ENCODE results near the gene LIMCH1.
"Not testable (repeated sequence)": the region's sequence is repeated elsewhere in the genome, so short reads cannot be mapped to it uniquely, and the experiment has no call there.

The LIMCH1 gene

GRCh38 chr4:41718907-41719306 lies 180.9 kb downstream of the LIMCH1 start:
- DNase-seq (ENCODE audit: low spot score in 2 of 2) (no peak), ATAC-seq (replicated peaks; ENCODE audit: extremely low read depth, poor library complexity, severe bottlenecking) (no peak)
- Mint-ChIP-seq H3K9me3 (peaks cover 6% of the 10 kb centered on the region), H3K4me1 (no peaks in the 10 kb centered on the region), H3K27me3 (peaks cover 11% of the 10 kb centered on the region), H3K36me3 (ENCODE audit: insufficient read depth) (no peaks in the 10 kb centered on the region), H3K27ac (ENCODE audit: low read depth) (no peak overlapping the region), H3K4me3 (no peak overlapping the region)

- Mint-ChIP-seq H3K4me3 (no peak overlapping the region), H3K27ac (ENCODE audit: low read depth) (no peak overlapping the region), H3K9me3 (peaks cover 6% of the 10 kb centered on the region), H3K27me3 (peaks cover 11% of the 10 kb centered on the region), H3K36me3 (ENCODE audit: insufficient read depth) (no peaks in the 10 kb centered on the region), H3K4me1 (no peaks in the 10 kb centered on the region)
- no peak for DNase-seq (ENCODE audit: low spot score in 2 of 2)
- no peak for ATAC-seq (replicated peaks; ENCODE audit: extremely low read depth, poor library complexity, severe bottlenecking)
Observed at GRCh38 chr4:41719417-41719816, 181.5 kb downstream of the LIMCH1 start.

- DNase-seq (ENCODE audit: low spot score in 2 of 2) (no peak), ATAC-seq (replicated peaks; ENCODE audit: extremely low read depth, poor library complexity, severe bottlenecking) (no peak)
- peaks cover 11% of the 10 kb centered on the region for H3K27me3 Mint-ChIP-seq
- peaks cover 13% of the 10 kb centered on the region for H3K9me3 Mint-ChIP-seq
- no peak overlapping the region for H3K27ac Mint-ChIP-seq (ENCODE audit: low read depth)
- H3K36me3 Mint-ChIP-seq (ENCODE audit: insufficient read depth), result no peaks in the 10 kb centered on the region
- no peak overlapping the region for H3K4me3 Mint-ChIP-seq
- no peaks in the 10 kb centered on the region for H3K4me1 Mint-ChIP-seq
Observed at GRCh38 chr4:41722181-41722580, 184.2 kb downstream of the LIMCH1 start.

- H3K27ac Mint-ChIP-seq (ENCODE audit: low read depth), result no peak overlapping the region
- no peak for ATAC-seq (replicated peaks; ENCODE audit: extremely low read depth, poor library complexity, severe bottlenecking)
- no peak overlapping the region for H3K4me3 Mint-ChIP-seq
- H3K9me3 Mint-ChIP-seq, result peaks cover 13% of the 10 kb centered on the region
- no peaks in the 10 kb centered on the region for H3K36me3 Mint-ChIP-seq (ENCODE audit: insufficient read depth)
- peaks cover 11% of the 10 kb centered on the region for H3K27me3 Mint-ChIP-seq
- H3K4me1 Mint-ChIP-seq, result no peaks in the 10 kb centered on the region
- DNase-seq (ENCODE audit: low spot score in 2 of 2), result no peak
Observed at GRCh38 chr4:41723286-41723685, 185.3 kb downstream of the LIMCH1 start.

GRCh38 chr4:41725254-41725653 lies 187.3 kb downstream of the LIMCH1 start:
- Mint-ChIP-seq H3K9me3 (peaks cover 8% of the 10 kb centered on the region), H3K27me3 (peaks cover 3% of the 10 kb centered on the region), H3K4me1 (no peaks in the 10 kb centered on the region), H3K36me3 (ENCODE audit: insufficient read depth) (no peaks in the 10 kb centered on the region), H3K4me3 (no peak overlapping the region), H3K27ac (ENCODE audit: low read depth) (no peak overlapping the region)
- no peak for DNase-seq (ENCODE audit: low spot score in 2 of 2)
- no peak for ATAC-seq (replicated peaks; ENCODE audit: extremely low read depth, poor library complexity, severe bottlenecking)

- Mint-ChIP-seq H3K27me3 (no peaks in the 10 kb centered on the region), H3K36me3 (ENCODE audit: insufficient read depth) (no peaks in the 10 kb centered on the region), H3K9me3 (peaks cover 8% of the 10 kb centered on the region), H3K4me3 (no peak overlapping the region), H3K4me1 (no peaks in the 10 kb centered on the region), H3K27ac (ENCODE audit: low read depth) (no peak overlapping the region)
- DNase-seq (ENCODE audit: low spot score in 2 of 2) (no peak), ATAC-seq (replicated peaks; ENCODE audit: extremely low read depth, poor library complexity, severe bottlenecking) (no peak)
Observed at GRCh38 chr4:41727861-41728572, 190.1 kb downstream of the LIMCH1 start.

GRCh38 chr4:41728573-41728913 lies 190.6 kb downstream of the LIMCH1 start:
- H3K4me3 Mint-ChIP-seq, result no peak overlapping the region

GRCh38 chr4:41731569-41732126 lies 193.7 kb downstream of the LIMCH1 start:
- no peaks in the 10 kb centered on the region for H3K36me3 Mint-ChIP-seq (ENCODE audit: insufficient read depth)
- no peaks in the 10 kb centered on the region for H3K4me1 Mint-ChIP-seq
- H3K27me3 Mint-ChIP-seq, result no peaks in the 10 kb centered on the region
- H3K4me3 Mint-ChIP-seq, result no peak overlapping the region
- H3K9me3 Mint-ChIP-seq, result no peaks in the 10 kb centered on the region
- DNase-seq (ENCODE audit: low spot score in 2 of 2), result no peak
- no peak overlapping the region for H3K27ac Mint-ChIP-seq (ENCODE audit: low read depth)
- ATAC-seq (replicated peaks; ENCODE audit: extremely low read depth, poor library complexity, severe bottlenecking), result no peak

More at GRCh38 chr4:41728573-41728913, 190.6 kb downstream of the LIMCH1 start:
- peaks cover 8% of the 10 kb centered on the region for H3K9me3 Mint-ChIP-seq
- ATAC-seq (replicated peaks; ENCODE audit: extremely low read depth, poor library complexity, severe bottlenecking) (no peak), DNase-seq (ENCODE audit: low spot score in 2 of 2) (no peak)
- no peaks in the 10 kb centered on the region for H3K27me3 Mint-ChIP-seq
- no peak overlapping the region for H3K27ac Mint-ChIP-seq (ENCODE audit: low read depth)
- H3K36me3 Mint-ChIP-seq (ENCODE audit: insufficient read depth), result no peaks in the 10 kb centered on the region
- H3K4me1 Mint-ChIP-seq, result no peaks in the 10 kb centered on the region

GRCh38 chr4:41734371-41734770 lies 196.4 kb downstream of the LIMCH1 start:
- H3K27me3 Mint-ChIP-seq, result no peaks in the 10 kb centered on the region
- no peak overlapping the region for H3K4me3 Mint-ChIP-seq
- ATAC-seq (replicated peaks; ENCODE audit: extremely low read depth, poor library complexity, severe bottlenecking), result no peak
- H3K27ac Mint-ChIP-seq (ENCODE audit: low read depth), result no peak overlapping the region
- H3K36me3 Mint-ChIP-seq (ENCODE audit: insufficient read depth), result no peaks in the 10 kb centered on the region
- H3K4me1 Mint-ChIP-seq, result no peaks in the 10 kb centered on the region
- no peak for DNase-seq (ENCODE audit: low spot score in 2 of 2)
- no peaks in the 10 kb centered on the region for H3K9me3 Mint-ChIP-seq

- DNase-seq (ENCODE audit: low spot score in 2 of 2); ATAC-seq (replicated peaks; ENCODE audit: extremely low read depth, poor library complexity, severe bottlenecking); H3K36me3 Mint-ChIP-seq (ENCODE audit: insufficient read depth); H3K4me3 Mint-ChIP-seq; H3K9me3 Mint-ChIP-seq; H3K4me1 Mint-ChIP-seq; H3K27ac Mint-ChIP-seq (ENCODE audit: low read depth): not testable (repeated sequence)
- peaks cover 18% of the 10 kb centered on the region for H3K27me3 Mint-ChIP-seq
Observed at GRCh38 chr4:41737491-41737890, 199.5 kb downstream of the LIMCH1 start.

GRCh38 chr4:41741354-41741753 lies 203.4 kb downstream of the LIMCH1 start:
- peaks cover 44% of the 10 kb centered on the region for H3K27me3 Mint-ChIP-seq
- H3K36me3 Mint-ChIP-seq (ENCODE audit: insufficient read depth), result no peaks in the 10 kb centered on the region

GRCh38 chr4:41744572-41745291 lies 206.8 kb downstream of the LIMCH1 start:
- ATAC-seq (replicated peaks; ENCODE audit: extremely low read depth, poor library complexity, severe bottlenecking), result no peak
- Mint-ChIP-seq H3K4me3 (no peak overlapping the region), H3K27ac (ENCODE audit: low read depth) (no peak overlapping the region)

More at GRCh38 chr4:41741354-41741753, 203.4 kb downstream of the LIMCH1 start:
- no peaks in the 10 kb centered on the region for H3K4me1 Mint-ChIP-seq
- H3K9me3 Mint-ChIP-seq, result peaks cover 7% of the 10 kb centered on the region
- H3K27ac Mint-ChIP-seq (ENCODE audit: low read depth), result no peak overlapping the region
- DNase-seq (ENCODE audit: low spot score in 2 of 2) (no peak), ATAC-seq (replicated peaks; ENCODE audit: extremely low read depth, poor library complexity, severe bottlenecking) (no peak)
- no peak overlapping the region for H3K4me3 Mint-ChIP-seq

More at GRCh38 chr4:41744572-41745291, 206.8 kb downstream of the LIMCH1 start:
- DNase-seq (ENCODE audit: low spot score in 2 of 2), result no peak
- H3K36me3 Mint-ChIP-seq (ENCODE audit: insufficient read depth), result no peaks in the 10 kb centered on the region
- H3K4me1 Mint-ChIP-seq, result no peaks in the 10 kb centered on the region
- peaks cover 78% of the 10 kb centered on the region for H3K27me3 Mint-ChIP-seq
- peaks cover 7% of the 10 kb centered on the region for H3K9me3 Mint-ChIP-seq

Measured in central memory CD8-positive, alpha-beta T cell (primary cell).